Erythroblast (primary cell): ENCODE results near the gene AGFG2.

ENCODE experiments used
- GATA1 ChIP-seq: IDR thresholded peaks from 2 replicates; pipeline ENCODE4 v1.6.1; 2011; ENCODE audit warnings: low read depth, mild to moderate bottlenecking, control low read depth, low read length, moderate library complexity
- POLR2A ChIP-seq: IDR thresholded peaks from 2 replicates; pipeline ENCODE4 v1.6.1; 2011; ENCODE audit warnings: mild to moderate bottlenecking, low read length

DNA sequence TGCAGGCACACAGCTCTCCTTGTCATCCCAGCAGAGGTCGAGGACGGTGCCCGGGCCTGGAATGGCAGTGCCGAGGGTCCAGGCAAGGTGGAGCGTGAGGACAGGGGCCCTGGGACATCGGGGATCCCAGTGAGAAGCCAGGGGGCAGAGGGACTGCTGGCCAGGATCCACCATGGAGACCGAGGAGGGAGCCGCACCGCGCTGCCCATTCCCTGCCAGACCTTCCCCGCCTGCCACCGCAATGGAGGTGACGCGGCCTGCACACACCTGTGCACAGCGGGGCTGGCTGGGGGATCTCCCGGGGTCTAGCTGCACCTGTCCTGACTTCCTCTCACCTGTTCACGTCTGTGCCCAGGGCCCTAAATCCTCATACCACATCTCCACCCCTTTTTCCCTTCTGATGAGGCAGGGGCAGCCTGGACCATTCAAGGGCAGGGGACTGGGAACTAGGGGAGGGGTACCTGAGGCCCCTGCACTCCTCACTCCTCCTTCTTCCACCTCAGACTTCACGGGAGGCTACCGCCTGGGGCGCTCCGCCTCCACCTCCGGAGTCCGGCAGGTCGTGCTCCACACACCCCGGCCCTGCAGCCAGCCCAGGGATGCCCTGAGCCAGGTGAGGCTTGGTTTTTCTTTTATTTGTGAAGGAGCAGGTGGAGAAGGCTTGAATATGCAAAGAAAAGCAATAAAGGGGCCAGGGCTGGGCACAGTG is 48.4 kb upstream of the AGFG2 start:
- TF ChIP-seq POLR2A (no peak), GATA1 (no peak)
